HG02759 (cell line): ENCODE measurements around the gene FRAT2.

Source experiments
- ATAC-seq: cut with Tn5 transposase; IDR thresholded peaks from one replicate; pipeline ENCODE4 v1.9.1; 2021; ENCODE audit warnings: mild to moderate bottlenecking, moderate library complexity; ENCODE audit not compliant: unreplicated experiment

FRAT2 gene

GRCh38 chr10:97334370-97335175 lies at the start of gene FRAT2:
Gene FRAT2, minus strand, starts transcription at chr10:97334729. Its CDS starts 157 bp downstream, at chr10:97334572.
- peak; percentile 87 for ATAC-seq

GRCh38 chr10:97384156-97384555 lies 49.6 kb upstream of the FRAT2 start:
- no peak for ATAC-seq

GRCh38 chr10:97383159-97383558 lies 48.6 kb upstream of the FRAT2 start:
- no peak for ATAC-seq

GRCh38 chr10:97381626-97382025 lies 47.1 kb upstream of the FRAT2 start:
- ATAC-seq = no peak

GRCh38 chr10:97380516-97380915 lies 46.0 kb upstream of the FRAT2 start:
- ATAC-seq = no peak

GRCh38 chr10:97378933-97379921 lies 44.7 kb upstream of the FRAT2 start:
- no peak for ATAC-seq

GRCh38 chr10:97376413-97376812 lies 41.9 kb upstream of the FRAT2 start:
- ATAC-seq = no peak

GRCh38 chr10:97373456-97373855 lies 38.9 kb upstream of the FRAT2 start:
- ATAC-seq = no peak

- ATAC-seq = no peak
Measured at GRCh38 chr10:97372233-97372875, 37.8 kb upstream of the FRAT2 start.

GRCh38 chr10:97371696-97372095 lies 37.2 kb upstream of the FRAT2 start:
- ATAC-seq = no peak

- no peak for ATAC-seq
Measured at GRCh38 chr10:97367126-97367649, 32.7 kb upstream of the FRAT2 start.

- ATAC-seq = no peak
Measured at GRCh38 chr10:97366572-97366971, 32.0 kb upstream of the FRAT2 start.

- no peak for ATAC-seq
Measured at GRCh38 chr10:97365761-97366351, 31.3 kb upstream of the FRAT2 start.

- no peak for ATAC-seq
Measured at GRCh38 chr10:97363071-97363470, 28.5 kb upstream of the FRAT2 start.

- ATAC-seq = no peak
Measured at GRCh38 chr10:97362310-97363033, 27.9 kb upstream of the FRAT2 start.

GRCh38 chr10:97361537-97361901 lies 27.0 kb upstream of the FRAT2 start:
- ATAC-seq = no peak

- no peak for ATAC-seq
Measured at GRCh38 chr10:97360705-97361536, 26.4 kb upstream of the FRAT2 start.

GRCh38 chr10:97358781-97359180 lies 24.3 kb upstream of the FRAT2 start:
- ATAC-seq = no peak

GRCh38 chr10:97358349-97358748 lies 23.8 kb upstream of the FRAT2 start:
- ATAC-seq = no peak
